ENCODE measurements around the gene SLC17A5.

SLC17A5 gene

DNA sequence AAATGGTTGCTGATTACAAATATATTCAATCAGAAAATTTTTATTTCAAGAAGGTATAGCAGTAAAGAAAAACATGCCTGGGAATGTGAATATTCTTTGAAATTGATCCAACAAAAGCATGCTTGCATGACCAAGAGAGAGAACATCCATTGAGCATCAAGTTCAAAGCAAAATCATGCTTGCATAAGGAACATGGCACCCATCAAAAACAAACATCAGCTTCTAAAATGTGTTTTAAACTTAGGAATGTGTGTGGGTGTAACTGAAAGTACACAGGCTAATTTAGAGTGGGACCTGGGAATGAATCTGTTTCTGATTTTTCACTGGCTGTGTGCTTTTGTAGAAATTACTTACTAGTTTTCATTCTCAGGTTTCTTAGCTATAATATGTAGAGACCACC lies 5.6 kb downstream of the SLC17A5 start:
- H3K4me3 ChIP-seq (ENCODE audit: low read depth, low read length), result no peak overlapping the region
- TF ChIP-seq, protein P1, sequence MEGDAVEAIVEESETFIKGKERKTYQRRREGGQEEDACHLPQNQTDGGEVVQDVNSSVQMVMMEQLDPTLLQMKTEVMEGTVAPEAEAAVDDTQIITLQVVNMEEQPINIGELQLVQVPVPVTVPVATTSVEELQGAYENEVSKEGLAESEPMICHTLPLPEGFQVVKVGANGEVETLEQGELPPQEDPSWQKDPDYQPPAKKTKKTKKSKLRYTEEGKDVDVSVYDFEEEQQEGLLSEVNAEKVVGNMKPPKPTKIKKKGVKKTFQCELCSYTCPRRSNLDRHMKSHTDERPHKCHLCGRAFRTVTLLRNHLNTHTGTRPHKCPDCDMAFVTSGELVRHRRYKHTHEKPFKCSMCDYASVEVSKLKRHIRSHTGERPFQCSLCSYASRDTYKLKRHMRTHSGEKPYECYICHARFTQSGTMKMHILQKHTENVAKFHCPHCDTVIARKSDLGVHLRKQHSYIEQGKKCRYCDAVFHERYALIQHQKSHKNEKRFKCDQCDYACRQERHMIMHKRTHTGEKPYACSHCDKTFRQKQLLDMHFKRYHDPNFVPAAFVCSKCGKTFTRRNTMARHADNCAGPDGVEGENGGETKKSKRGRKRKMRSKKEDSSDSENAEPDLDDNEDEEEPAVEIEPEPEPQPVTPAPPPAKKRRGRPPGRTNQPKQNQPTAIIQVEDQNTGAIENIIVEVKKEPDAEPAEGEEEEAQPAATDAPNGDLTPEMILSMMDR (conservative IDR thresholded peaks at IDR 0.05; ENCODE audit: low read depth, low read length), result no peak
- DNase-seq (ENCODE audit: low read depth), result peak; percentile 73

DNA sequence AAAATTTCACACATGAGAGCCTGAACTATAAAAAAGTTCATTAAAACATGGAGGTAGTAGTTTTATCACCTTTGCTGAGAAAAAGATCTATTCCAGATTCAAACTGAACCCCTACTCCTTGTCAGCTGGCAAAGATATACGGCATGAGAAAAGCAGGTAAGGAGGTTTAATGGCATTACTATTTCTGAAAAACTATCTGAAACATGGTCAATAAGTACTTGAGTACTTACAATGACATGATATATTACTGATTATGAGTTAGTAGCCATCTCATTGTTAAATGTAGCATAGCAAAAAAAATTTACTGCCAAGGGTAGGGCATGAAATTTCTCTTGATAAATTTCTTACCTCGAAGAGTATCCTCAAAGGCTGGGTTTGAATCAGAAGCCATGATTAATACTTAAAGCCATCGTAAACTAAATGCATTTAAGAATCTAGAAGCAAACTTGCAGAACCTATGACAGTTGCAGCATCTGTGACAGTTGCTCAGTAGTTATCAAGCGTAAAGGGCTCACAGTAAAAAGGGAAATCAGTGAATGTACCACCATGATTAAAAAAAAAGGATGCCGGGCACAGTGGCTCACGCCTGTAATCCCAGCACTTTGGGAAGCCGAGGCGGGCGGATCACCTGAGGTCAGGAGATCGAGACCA lies 8.7 kb downstream of the SLC17A5 start:
- TF ChIP-seq, protein P1 (conservative IDR thresholded peaks at IDR 0.05; ENCODE audit: low read depth, low read length), result no peak
- peak overlapping the region; percentile 55 for H3K4me3 ChIP-seq (ENCODE audit: low read depth, low read length)
- DNase-seq (ENCODE audit: low read depth), result no peak

DNA sequence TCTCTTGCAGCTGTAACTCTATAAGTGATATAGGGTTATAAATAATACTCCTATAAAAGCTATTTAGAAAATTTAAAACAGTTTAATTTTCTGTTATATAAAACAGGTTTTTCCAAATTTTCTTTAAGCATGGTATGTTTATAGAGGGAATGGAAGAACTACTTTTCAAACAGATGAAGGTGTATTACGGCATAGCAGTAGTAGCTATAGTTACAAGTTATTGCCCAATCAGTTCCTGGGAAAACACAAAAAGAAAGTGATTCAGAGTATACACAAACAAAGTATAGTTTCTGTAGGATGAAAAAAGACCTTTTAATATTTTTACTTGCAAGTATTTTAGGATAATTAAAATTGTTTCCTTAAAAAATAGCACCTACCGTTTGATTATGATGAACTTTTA lies 9.8 kb downstream of the SLC17A5 start:
- DNase-seq (ENCODE audit: low read depth), result peak; percentile 40
- TF ChIP-seq, protein P1 (conservative IDR thresholded peaks at IDR 0.05; ENCODE audit: low read depth, low read length), result no peak
- H3K4me3 ChIP-seq (ENCODE audit: low read depth, low read length), result no peak overlapping the region

DNA sequence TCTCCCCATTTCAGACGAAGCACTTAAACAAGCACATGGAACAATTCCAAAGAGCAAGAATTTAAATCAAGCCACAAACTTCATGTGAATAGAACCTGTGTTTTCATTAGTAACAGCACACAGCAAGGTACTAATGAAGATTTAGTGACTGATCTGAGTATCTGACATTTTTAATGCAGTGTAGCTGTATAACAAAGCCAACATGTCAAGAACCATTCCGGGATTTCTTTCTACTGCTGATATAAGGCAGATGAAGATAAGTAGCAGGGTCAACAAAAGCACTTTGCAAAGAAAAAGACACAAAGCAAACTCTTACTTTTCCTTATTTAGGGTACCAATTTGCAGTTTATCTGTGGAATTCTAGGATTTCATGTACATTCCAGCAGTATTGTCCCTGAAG lies 11.3 kb downstream of the SLC17A5 start:
- no peak for DNase-seq (ENCODE audit: low read depth)
- no peak overlapping the region for H3K4me3 ChIP-seq (ENCODE audit: low read depth, low read length)
- TF ChIP-seq, protein P1 (conservative IDR thresholded peaks at IDR 0.05; ENCODE audit: low read depth, low read length), result no peak

DNA sequence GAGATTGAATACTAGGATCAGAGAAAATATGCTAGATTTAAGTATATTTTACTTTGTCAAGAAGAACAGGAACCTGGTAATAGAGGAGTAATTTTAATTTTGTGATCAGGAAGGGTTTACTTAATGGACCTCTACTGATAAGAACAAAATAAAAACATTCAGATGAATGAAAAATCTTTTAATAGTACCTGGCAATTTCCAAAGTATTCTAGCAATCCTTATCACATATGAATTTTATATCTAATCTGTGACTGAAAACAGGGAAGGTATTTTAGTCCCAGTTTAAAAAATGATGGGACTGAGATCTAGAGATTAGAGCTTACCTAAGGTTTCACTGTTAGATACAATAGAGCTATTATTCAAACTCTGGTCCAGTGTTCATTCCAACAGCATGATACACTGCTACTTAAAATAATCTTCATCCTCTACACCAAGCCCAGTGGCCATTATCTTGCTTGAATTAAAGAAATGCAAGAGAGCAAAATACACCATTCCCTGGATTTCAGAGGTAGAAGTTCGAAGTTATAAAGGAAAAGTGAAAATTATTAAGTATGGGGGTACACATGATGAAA lies 13.5 kb downstream of the SLC17A5 start:
- no peak for DNase-seq (ENCODE audit: low read depth)
- TF ChIP-seq, protein P1 (conservative IDR thresholded peaks at IDR 0.05; ENCODE audit: low read depth, low read length), result no peak
- no peak overlapping the region for H3K4me3 ChIP-seq (ENCODE audit: low read depth, low read length)

DNA sequence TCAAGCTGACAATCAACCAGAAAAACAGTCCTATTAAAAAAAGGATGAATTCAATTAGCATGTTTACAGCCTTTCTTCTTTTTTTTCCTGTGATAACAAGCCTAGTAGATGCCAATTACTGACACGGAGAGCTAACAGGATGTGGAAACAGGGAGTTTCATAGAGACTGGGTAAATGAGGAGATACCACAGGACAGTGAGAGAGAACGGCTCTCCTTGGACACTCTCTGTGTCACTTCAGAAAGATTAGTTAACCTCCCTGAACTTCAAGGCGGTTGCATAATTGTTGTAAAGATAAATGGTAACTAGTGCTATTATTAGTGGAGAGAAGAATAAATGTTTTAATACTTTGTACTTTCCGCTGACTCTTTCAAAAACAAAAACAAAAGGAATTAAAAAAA lies 14.8 kb downstream of the SLC17A5 start:
- DNase-seq (ENCODE audit: low read depth), result no peak
- TF ChIP-seq, protein P1 (conservative IDR thresholded peaks at IDR 0.05; ENCODE audit: low read depth, low read length), result no peak
- no peak overlapping the region for H3K4me3 ChIP-seq (ENCODE audit: low read depth, low read length)

DNA sequence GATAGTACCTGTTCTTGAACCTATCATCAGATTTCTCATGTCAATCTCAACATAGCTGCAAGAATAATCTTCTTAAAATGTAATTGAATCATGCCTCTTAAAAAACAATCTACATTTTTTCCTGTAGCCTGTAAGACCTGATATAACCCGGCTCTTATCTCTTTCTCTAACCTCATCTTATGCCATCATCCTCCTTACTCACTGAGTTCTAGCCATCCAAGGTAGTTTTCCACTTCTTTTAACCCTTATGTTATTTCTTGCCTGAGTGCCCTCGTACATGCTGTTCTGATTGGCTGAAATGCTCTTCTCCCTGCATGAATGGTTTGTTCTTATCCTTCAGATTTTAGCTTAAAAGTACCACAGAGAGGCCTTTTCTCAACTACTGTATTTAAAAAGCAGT lies 16.4 kb downstream of the SLC17A5 start:
- no peak overlapping the region for H3K4me3 ChIP-seq (ENCODE audit: low read depth, low read length)
- TF ChIP-seq, protein P1 (conservative IDR thresholded peaks at IDR 0.05; ENCODE audit: low read depth, low read length), result no peak
- no peak for DNase-seq (ENCODE audit: low read depth)

Measured in choroid plexus epithelial cell (primary cell).